K562 (cell line): Measurements from ENCODE around the gene SEC14L1. TPM values are rescaled to one million over a fixed set of nuclear protein-coding genes. Genes with fewer than 3 reads are reported as not detected.
A peak's percentile ranks its signal among the peaks of the same experiment; 100 is the strongest.

Experiments
- BRF1 ChIP-seq: IDR thresholded peaks from 3 replicates; pipeline ENCODE4 v1.6.1; 2011; ENCODE audit warnings: borderline replicate concordance, mild to moderate bottlenecking; ENCODE audit not compliant: insufficient read length; ENCODE audit errors: extremely low read depth
- FUS ChIP-seq: fragments of 200-400 bp; formaldehyde crosslinking; optimal IDR thresholded peaks from 2 replicates; pipeline ENCODE3; 2017; ENCODE audit warnings: low read depth, low read length
- RAD51 ChIP-seq: fragments of 450-650 bp; IDR thresholded peaks from 2 replicates; pipeline ENCODE4 v1.7.1; 2016; ENCODE audit warnings: low read depth, mild to moderate bottlenecking, borderline replicate concordance
- SP2 ChIP-seq: IDR thresholded peaks from 2 replicates; pipeline ENCODE4 v1.6.1; 2011; ENCODE audit warnings: mild to moderate bottlenecking, low read depth, low read length, moderate library complexity; ENCODE audit not compliant: poor library complexity, severe bottlenecking; ENCODE audit errors: extremely low read depth
- ZNF707 ChIP-seq: fragments of 250-450 bp; sonication (Bioruptor Pico); conservative IDR thresholded peaks from 2 replicates; pipeline ENCODE4 v1.8.0; 2022; ENCODE audit warnings: inconsistent platforms, mild to moderate bottlenecking, moderate library complexity
- polyA plus RNA-seq, 8 experiments: library from polyadenylated mRNA; depleted of rRNA in 4 of 8; stranded (reverse) in 5 of 8; unstranded in 3 of 8; fragments of >200 nt; fragmentation: Nextera tagmentation in 2 of 8; fragmentation: Illumina TruSeq in 1 of 8; extraction: Ambion mirVana in 2 of 8; extraction: Trizol in 1 of 8; gene quantifications; 2 replicates each; pipeline versions ENCODE4 v1.2.1 to v1.2.3, GENCODE V29; 2011 to 2014; ENCODE audit warnings: inconsistent platforms in 1 of 8, missing spikeins in 1 of 8
- total RNA-seq, 7 experiments: library from RNA; depleted of rRNA in 6 of 7; stranded (reverse); fragments of >200 nt in 6 of 7; fragmentation: Illumina TruSeq in 2 of 7; extraction: Trizol in 2 of 7; gene quantifications; 2 replicates each; pipeline versions ENCODE4 v1.2.1 to v1.2.3, GENCODE V29; 2011 to 2021; ENCODE audit warnings: low replicate concordance in 1 of 7
- TF ChIP-seq, protein P1 (sequence below): fragments of 200-600 bp; sonication (generic); IDR thresholded peaks from one replicate; pipeline ENCODE4 v1.6.1; 2012; ENCODE audit warnings: mild to moderate bottlenecking, low read depth, low read length, inconsistent platforms
- TF ChIP-seq, protein P2 (sequence below): fragments of 250-450 bp; sonication (Bioruptor Pico); IDR thresholded peaks from 2 replicates; pipeline ENCODE4 v1.5.0; 2020; ENCODE audit warnings: mild to moderate bottlenecking, borderline replicate concordance
- TF ChIP-seq, protein P3 (sequence below): sonication (generic); IDR thresholded peaks from 2 replicates; pipeline ENCODE4 v1.6.1; 2016
- TF ChIP-seq, protein P4 (sequence below): fragments of 250-450 bp; sonication (Bioruptor Pico); IDR thresholded peaks from 2 replicates; pipeline ENCODE4 v1.9.0; 2021; ENCODE audit warnings: mild to moderate bottlenecking, inconsistent platforms

Gene SEC14L1
- total and polyA plus RNA-seq, 9 of the 15 experiments (the other 6 are each of a cell fraction or from before 2014, with no cell fraction given): 3.1 to 39.7 (median 15.2) TPM

DNA sequence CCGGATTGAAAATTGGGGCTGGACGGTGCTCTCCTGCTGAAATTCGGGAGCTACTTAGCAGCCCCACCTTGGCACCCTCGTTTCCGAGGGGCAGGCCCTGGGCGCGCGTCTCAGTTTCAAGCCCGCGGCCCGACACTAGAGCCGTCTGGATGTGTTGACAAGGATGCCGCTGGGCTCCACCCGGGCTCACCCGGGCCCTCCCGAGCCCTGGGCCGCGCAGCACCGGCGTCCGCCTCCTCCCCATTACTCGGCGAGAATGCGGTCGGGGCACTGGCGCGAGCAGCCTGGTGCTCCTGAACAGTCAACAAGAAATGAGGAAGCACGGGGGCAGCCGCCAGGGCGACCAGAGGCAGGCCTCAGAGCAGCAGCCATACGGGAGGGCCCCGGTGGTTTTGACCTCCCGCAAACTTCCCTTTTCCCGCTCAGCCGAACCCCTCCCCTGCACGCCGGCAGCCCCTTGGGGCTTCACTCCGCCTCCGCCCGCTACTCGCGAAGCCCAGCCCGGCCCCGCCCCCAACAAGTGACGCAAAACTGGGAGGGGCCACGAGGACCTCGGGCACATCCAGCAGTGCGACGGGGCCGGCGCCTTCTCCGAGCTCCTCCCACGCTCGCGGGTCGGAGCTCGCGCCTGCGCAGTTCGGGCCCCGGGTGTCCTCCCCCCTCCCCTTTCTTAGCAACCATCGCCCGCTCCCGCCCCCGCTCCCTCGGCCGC, 447 bp upstream of the SEC14L1 start (continued):
- TF ChIP-seq, protein P1, sequence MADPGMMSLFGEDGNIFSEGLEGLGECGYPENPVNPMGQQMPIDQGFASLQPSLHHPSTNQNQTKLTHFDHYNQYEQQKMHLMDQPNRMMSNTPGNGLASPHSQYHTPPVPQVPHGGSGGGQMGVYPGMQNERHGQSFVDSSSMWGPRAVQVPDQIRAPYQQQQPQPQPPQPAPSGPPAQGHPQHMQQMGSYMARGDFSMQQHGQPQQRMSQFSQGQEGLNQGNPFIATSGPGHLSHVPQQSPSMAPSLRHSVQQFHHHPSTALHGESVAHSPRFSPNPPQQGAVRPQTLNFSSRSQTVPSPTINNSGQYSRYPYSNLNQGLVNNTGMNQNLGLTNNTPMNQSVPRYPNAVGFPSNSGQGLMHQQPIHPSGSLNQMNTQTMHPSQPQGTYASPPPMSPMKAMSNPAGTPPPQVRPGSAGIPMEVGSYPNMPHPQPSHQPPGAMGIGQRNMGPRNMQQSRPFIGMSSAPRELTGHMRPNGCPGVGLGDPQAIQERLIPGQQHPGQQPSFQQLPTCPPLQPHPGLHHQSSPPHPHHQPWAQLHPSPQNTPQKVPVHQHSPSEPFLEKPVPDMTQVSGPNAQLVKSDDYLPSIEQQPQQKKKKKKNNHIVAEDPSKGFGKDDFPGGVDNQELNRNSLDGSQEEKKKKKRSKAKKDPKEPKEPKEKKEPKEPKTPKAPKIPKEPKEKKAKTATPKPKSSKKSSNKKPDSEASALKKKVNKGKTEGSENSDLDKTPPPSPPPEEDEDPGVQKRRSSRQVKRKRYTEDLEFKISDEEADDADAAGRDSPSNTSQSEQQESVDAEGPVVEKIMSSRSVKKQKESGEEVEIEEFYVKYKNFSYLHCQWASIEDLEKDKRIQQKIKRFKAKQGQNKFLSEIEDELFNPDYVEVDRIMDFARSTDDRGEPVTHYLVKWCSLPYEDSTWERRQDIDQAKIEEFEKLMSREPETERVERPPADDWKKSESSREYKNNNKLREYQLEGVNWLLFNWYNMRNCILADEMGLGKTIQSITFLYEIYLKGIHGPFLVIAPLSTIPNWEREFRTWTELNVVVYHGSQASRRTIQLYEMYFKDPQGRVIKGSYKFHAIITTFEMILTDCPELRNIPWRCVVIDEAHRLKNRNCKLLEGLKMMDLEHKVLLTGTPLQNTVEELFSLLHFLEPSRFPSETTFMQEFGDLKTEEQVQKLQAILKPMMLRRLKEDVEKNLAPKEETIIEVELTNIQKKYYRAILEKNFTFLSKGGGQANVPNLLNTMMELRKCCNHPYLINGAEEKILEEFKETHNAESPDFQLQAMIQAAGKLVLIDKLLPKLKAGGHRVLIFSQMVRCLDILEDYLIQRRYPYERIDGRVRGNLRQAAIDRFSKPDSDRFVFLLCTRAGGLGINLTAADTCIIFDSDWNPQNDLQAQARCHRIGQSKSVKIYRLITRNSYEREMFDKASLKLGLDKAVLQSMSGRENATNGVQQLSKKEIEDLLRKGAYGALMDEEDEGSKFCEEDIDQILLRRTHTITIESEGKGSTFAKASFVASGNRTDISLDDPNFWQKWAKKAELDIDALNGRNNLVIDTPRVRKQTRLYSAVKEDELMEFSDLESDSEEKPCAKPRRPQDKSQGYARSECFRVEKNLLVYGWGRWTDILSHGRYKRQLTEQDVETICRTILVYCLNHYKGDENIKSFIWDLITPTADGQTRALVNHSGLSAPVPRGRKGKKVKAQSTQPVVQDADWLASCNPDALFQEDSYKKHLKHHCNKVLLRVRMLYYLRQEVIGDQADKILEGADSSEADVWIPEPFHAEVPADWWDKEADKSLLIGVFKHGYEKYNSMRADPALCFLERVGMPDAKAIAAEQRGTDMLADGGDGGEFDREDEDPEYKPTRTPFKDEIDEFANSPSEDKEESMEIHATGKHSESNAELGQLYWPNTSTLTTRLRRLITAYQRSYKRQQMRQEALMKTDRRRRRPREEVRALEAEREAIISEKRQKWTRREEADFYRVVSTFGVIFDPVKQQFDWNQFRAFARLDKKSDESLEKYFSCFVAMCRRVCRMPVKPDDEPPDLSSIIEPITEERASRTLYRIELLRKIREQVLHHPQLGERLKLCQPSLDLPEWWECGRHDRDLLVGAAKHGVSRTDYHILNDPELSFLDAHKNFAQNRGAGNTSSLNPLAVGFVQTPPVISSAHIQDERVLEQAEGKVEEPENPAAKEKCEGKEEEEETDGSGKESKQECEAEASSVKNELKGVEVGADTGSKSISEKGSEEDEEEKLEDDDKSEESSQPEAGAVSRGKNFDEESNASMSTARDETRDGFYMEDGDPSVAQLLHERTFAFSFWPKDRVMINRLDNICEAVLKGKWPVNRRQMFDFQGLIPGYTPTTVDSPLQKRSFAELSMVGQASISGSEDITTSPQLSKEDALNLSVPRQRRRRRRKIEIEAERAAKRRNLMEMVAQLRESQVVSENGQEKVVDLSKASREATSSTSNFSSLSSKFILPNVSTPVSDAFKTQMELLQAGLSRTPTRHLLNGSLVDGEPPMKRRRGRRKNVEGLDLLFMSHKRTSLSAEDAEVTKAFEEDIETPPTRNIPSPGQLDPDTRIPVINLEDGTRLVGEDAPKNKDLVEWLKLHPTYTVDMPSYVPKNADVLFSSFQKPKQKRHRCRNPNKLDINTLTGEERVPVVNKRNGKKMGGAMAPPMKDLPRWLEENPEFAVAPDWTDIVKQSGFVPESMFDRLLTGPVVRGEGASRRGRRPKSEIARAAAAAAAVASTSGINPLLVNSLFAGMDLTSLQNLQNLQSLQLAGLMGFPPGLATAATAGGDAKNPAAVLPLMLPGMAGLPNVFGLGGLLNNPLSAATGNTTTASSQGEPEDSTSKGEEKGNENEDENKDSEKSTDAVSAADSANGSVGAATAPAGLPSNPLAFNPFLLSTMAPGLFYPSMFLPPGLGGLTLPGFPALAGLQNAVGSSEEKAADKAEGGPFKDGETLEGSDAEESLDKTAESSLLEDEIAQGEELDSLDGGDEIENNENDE: no peak
- TF ChIP-seq, protein P2, sequence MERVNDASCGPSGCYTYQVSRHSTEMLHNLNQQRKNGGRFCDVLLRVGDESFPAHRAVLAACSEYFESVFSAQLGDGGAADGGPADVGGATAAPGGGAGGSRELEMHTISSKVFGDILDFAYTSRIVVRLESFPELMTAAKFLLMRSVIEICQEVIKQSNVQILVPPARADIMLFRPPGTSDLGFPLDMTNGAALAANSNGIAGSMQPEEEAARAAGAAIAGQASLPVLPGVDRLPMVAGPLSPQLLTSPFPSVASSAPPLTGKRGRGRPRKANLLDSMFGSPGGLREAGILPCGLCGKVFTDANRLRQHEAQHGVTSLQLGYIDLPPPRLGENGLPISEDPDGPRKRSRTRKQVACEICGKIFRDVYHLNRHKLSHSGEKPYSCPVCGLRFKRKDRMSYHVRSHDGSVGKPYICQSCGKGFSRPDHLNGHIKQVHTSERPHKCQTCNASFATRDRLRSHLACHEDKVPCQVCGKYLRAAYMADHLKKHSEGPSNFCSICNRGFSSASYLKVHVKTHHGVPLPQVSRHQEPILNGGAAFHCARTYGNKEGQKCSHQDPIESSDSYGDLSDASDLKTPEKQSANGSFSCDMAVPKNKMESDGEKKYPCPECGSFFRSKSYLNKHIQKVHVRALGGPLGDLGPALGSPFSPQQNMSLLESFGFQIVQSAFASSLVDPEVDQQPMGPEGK (CRISPR knock-in tag): no peak
- TF ChIP-seq, protein P3, sequence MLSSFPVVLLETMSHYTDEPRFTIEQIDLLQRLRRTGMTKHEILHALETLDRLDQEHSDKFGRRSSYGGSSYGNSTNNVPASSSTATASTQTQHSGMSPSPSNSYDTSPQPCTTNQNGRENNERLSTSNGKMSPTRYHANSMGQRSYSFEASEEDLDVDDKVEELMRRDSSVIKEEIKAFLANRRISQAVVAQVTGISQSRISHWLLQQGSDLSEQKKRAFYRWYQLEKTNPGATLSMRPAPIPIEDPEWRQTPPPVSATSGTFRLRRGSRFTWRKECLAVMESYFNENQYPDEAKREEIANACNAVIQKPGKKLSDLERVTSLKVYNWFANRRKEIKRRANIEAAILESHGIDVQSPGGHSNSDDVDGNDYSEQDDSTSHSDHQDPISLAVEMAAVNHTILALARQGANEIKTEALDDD: no peak
- no peak for TF ChIP-seq FUS
- TF ChIP-seq, protein P4, sequence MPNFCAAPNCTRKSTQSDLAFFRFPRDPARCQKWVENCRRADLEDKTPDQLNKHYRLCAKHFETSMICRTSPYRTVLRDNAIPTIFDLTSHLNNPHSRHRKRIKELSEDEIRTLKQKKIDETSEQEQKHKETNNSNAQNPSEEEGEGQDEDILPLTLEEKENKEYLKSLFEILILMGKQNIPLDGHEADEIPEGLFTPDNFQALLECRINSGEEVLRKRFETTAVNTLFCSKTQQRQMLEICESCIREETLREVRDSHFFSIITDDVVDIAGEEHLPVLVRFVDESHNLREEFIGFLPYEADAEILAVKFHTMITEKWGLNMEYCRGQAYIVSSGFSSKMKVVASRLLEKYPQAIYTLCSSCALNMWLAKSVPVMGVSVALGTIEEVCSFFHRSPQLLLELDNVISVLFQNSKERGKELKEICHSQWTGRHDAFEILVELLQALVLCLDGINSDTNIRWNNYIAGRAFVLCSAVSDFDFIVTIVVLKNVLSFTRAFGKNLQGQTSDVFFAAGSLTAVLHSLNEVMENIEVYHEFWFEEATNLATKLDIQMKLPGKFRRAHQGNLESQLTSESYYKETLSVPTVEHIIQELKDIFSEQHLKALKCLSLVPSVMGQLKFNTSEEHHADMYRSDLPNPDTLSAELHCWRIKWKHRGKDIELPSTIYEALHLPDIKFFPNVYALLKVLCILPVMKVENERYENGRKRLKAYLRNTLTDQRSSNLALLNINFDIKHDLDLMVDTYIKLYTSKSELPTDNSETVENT (CRISPR knock-in tag): peak; percentile 90; the same call in 1 of the 2 replicates
- no peak for TF ChIP-seq RAD51
- no peak for TF ChIP-seq SP2
- no peak for TF ChIP-seq BRF1
- no peak for TF ChIP-seq ZNF707 (CRISPR knock-in tag)
